A549 (cell line): ENCODE measurements around the gene GPR173. TPM values are rescaled to one million over a fixed set of nuclear protein-coding genes. Genes with fewer than 3 reads are reported as not detected.

Source experiments
- ATAC-seq, 2 experiments: fragments of 200-7000 bp in 1 of 2; fragments of >200 bp in 1 of 2; cut with Nextera tagmentation in 1 of 2; cut with Tn5 transposase in 1 of 2; 3 replicates each; pipeline versions ENCODE4 v1.8.0 to v1.9.1; 2018 to 2020; ENCODE audit warnings: mild to moderate bottlenecking in 1 of 2, moderate library complexity in 1 of 2
- CTCF ChIA-PET: fragments of 300-600 bp; sonication (Branson Sonifier 250); formaldehyde crosslinking; extraction: SDS; loops from one replicate; lab custom pipeline; 2021; ENCODE audit warnings: antibody characterized with exemption, inconsistent platforms; lab: Yijun Ruan, JAX
- POLR2A ChIA-PET: fragments of 350-600 bp; formaldehyde crosslinking; extraction: SDS; loops from one replicate; lab custom pipeline; 2021; ENCODE audit warnings: antibody characterized with exemption, inconsistent platforms; lab: Yijun Ruan, JAX
- DNase-seq, 2 experiments: peaks; one replicate each; pipeline versions ENCODE4 v3.0.0 to v3.0.0-alpha.2; 2011 to 2016; ENCODE audit warnings: low read depth in 1 of 2, low spot score in 1 of 2
- FAIRE-seq: peaks from 2 replicates; lab custom pipeline; 2011; peaks lifted over from hg19 to GRCh38; lab: Jason Lieb, UNC
- H3K27ac ChIP-seq, 2 experiments: fragments of >200 bp; sonication (Bioruptor Twin); formaldehyde crosslinking; 3 replicates each; pipeline ENCODE4 v1.5.1; 2016 to 2017
- H3K4me1 ChIP-seq: fragments of >200 bp; sonication (Bioruptor Twin); formaldehyde crosslinking; 3 replicates; pipeline ENCODE4 v1.6.1; 2016
- H3K4me2 ChIP-seq: fragments of >200 bp; sonication (Bioruptor Twin); formaldehyde crosslinking; 3 replicates; pipeline ENCODE4 v1.6.1; 2016
- H3K4me3 ChIP-seq: fragments of >200 bp; sonication (Bioruptor Twin); formaldehyde crosslinking; 3 replicates; pipeline ENCODE4 v1.5.1; 2016
- H3K9me3 ChIP-seq: fragments of >200 bp; sonication (Bioruptor Twin); formaldehyde crosslinking; 3 replicates; pipeline ENCODE4 v1.6.1; 2016
- CBX2 ChIP-seq: fragments of 200-600 bp; sonication (generic); IDR thresholded peaks from 2 replicates; pipeline ENCODE4 v1.6.1; 2016; ENCODE audit warnings: low read depth, mild to moderate bottlenecking, borderline replicate concordance
- CBX8 ChIP-seq: fragments of 200-600 bp; sonication (generic); IDR thresholded peaks from 2 replicates; pipeline ENCODE4 v1.6.1; 2016
- CEBPB ChIP-seq, 2 experiments: fragments of >200 bp in 1 of 2; sonication (Bioruptor Twin) in 1 of 2; formaldehyde crosslinking in 1 of 2; IDR thresholded peaks; 2 replicates each; pipeline ENCODE4 v1.6.1; 2012 to 2016
- CHD2 ChIP-seq: fragments of 150-350 bp; IDR thresholded peaks from 2 replicates; pipeline ENCODE4 v1.6.1; 2014; ENCODE audit warnings: low read length; ENCODE audit not compliant: partially characterized antibody
- EHMT2 ChIP-seq: fragments of 200-600 bp; sonication (generic); IDR thresholded peaks from 2 replicates; pipeline ENCODE4 v1.6.1; 2016; ENCODE audit warnings: antibody characterized with exemption, low read depth, mild to moderate bottlenecking, moderate library complexity
- FOSB ChIP-seq: fragments of 250-450 bp; sonication (Bioruptor Pico); IDR thresholded peaks from 2 replicates; pipeline ENCODE4 v1.5.0; 2020; ENCODE audit warnings: mild to moderate bottlenecking, moderate library complexity
- HOXA7 ChIP-seq: fragments of 250-450 bp; sonication (Bioruptor Pico); IDR thresholded peaks from 2 replicates; pipeline ENCODE4 v1.5.0; 2020; ENCODE audit warnings: mild to moderate bottlenecking, moderate library complexity
- JUN ChIP-seq, 2 experiments: fragments of >200 bp; sonication (Bioruptor Twin); formaldehyde crosslinking; IDR thresholded peaks; 2 replicates in 1 of 2; 3 replicates in 1 of 2; pipeline ENCODE4 v1.6.1; 2016 to 2017
- JUNB ChIP-seq: fragments of >200 bp; sonication (Bioruptor Twin); formaldehyde crosslinking; IDR thresholded peaks from 2 replicates; pipeline ENCODE4 v1.6.1; 2016
- KDM5A ChIP-seq: fragments of 200-600 bp; sonication (generic); IDR thresholded peaks from 2 replicates; pipeline ENCODE4 v1.6.1; 2016; ENCODE audit warnings: antibody characterized with exemption, mild to moderate bottlenecking
- MAZ ChIP-seq: fragments of 150-350 bp; IDR thresholded peaks from 2 replicates; pipeline ENCODE4 v1.6.1; 2014; ENCODE audit warnings: antibody characterized with exemption, low read depth, low read length, borderline replicate concordance
- NPAS2 ChIP-seq: fragments of 250-450 bp; sonication (Bioruptor Pico); IDR thresholded peaks from 2 replicates; pipeline ENCODE4 v1.8.0; 2022; ENCODE audit warnings: mild to moderate bottlenecking, moderate library complexity, borderline replicate concordance
- POLR2AphosphoS2 ChIP-seq: conservative IDR thresholded peaks from 2 replicates; pipeline ENCODE4 v1.6.1; 2012; ENCODE audit warnings: low read length, improper control_type of control experiment, inconsistent platforms
- RARB ChIP-seq: fragments of 250-450 bp; sonication (Bioruptor Pico); IDR thresholded peaks from 2 replicates; pipeline ENCODE4 v1.8.0; 2021; ENCODE audit warnings: mild to moderate bottlenecking, moderate library complexity
- SREBF2 ChIP-seq: fragments of 450-650 bp; IDR thresholded peaks from 2 replicates; pipeline ENCODE4 v1.6.1; 2014; ENCODE audit warnings: mild to moderate bottlenecking, moderate library complexity
- ZC3H11A ChIP-seq: fragments of 450-650 bp; IDR thresholded peaks from 2 replicates; pipeline ENCODE4 v1.6.1; 2014; ENCODE audit warnings: antibody characterized with exemption, mild to moderate bottlenecking
- ZSCAN20 ChIP-seq: fragments of 250-450 bp; sonication (Bioruptor Pico); IDR thresholded peaks from 2 replicates; pipeline ENCODE4 v1.8.0; 2022; ENCODE audit warnings: mild to moderate bottlenecking, moderate library complexity
- WGBS: methylation state at CpG from one replicate; pipeline ENCODE4 v1.1.6; 2017; ENCODE audit errors: missing lambda C conversion rate; 5-methylcytosine and 5-hydroxymethylcytosine counted together
- polyA plus RNA-seq, 4 experiments: library from polyadenylated mRNA; depleted of rRNA in 3 of 4; stranded (reverse); fragments of >200 nt; fragmentation: RNase III in 1 of 4; extraction: RNeasy Plus Mini Kit Qiagen cat#74134 plus additional on column Dnase treatment in 1 of 4; gene quantifications; 2 replicates in 3 of 4; 3 replicates in 1 of 4; pipeline ENCODE4 v1.2.3, GENCODE V29; 2011 to 2017
- TF ChIP-seq, protein P1 (sequence below): fragments of >200 bp; sonication (Bioruptor Twin); formaldehyde crosslinking; IDR thresholded peaks from 3 replicates; pipeline ENCODE4 v1.5.1; 2016
- TF ChIP-seq, protein P2 (sequence below): fragments of 200-600 bp; sonication (generic); IDR thresholded peaks from 2 replicates; pipeline ENCODE4 v1.6.1; 2016; ENCODE audit warnings: antibody characterized with exemption, mild to moderate bottlenecking, moderate library complexity
- TF ChIP-seq, protein P3 (sequence below): IDR thresholded peaks from 2 replicates; pipeline ENCODE4 v1.6.1; 2012; ENCODE audit warnings: low read depth, borderline replicate concordance

Gene GPR173
- polyA plus RNA-seq, 2 of the 4 experiments (the other 2 are of a cell fraction): 0.03 TPM; not detected in 1

DNA sequence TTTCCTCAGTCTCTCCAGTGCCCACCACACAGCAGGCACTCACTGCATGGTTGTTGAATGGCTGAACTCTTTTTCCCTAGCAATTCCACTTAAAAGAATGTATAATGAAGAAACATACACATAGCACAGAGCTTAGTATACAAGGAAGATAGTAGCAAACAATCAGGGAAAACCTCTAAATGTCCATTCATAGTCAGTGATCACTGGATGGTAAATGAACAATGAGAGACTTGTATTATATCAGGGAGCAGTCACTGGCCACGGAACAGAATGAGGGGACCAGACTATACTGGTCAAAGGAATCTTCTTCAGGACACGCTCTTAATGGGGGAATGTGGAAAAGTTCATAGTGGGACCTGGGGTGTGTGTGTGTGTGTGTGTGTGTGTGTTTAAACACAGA, 46.6 kb upstream of the GPR173 start:
- no peak for TF ChIP-seq KDM5A
- TF ChIP-seq JUNB: no peak
- TF ChIP-seq CHD2: no peak
- no peak for TF ChIP-seq JUN (IDR thresholded peaks at IDR 0.05)
- TF ChIP-seq, protein P1, sequence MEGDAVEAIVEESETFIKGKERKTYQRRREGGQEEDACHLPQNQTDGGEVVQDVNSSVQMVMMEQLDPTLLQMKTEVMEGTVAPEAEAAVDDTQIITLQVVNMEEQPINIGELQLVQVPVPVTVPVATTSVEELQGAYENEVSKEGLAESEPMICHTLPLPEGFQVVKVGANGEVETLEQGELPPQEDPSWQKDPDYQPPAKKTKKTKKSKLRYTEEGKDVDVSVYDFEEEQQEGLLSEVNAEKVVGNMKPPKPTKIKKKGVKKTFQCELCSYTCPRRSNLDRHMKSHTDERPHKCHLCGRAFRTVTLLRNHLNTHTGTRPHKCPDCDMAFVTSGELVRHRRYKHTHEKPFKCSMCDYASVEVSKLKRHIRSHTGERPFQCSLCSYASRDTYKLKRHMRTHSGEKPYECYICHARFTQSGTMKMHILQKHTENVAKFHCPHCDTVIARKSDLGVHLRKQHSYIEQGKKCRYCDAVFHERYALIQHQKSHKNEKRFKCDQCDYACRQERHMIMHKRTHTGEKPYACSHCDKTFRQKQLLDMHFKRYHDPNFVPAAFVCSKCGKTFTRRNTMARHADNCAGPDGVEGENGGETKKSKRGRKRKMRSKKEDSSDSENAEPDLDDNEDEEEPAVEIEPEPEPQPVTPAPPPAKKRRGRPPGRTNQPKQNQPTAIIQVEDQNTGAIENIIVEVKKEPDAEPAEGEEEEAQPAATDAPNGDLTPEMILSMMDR: no peak
- Histone ChIP-seq H3K4me3 (no peak overlapping the region), H3K4me1 (no peaks in the 10 kb centered on the region), H3K4me2 (no peak overlapping the region), H3K27ac (no peak overlapping the region), H3K9me3 (no peaks in the 10 kb centered on the region)
- WGBS: 68% methylated on average over 2 of the region's 2 CpGs
- FAIRE-seq (peak; percentile 93), ATAC-seq (no peak), DNase-seq (no peak)
- POLR2A ChIA-PET: no interaction called here
- CTCF ChIA-PET: interaction anchor here (0.7 kb wide), 1 partner anchor 12 kb away, joined by 3 read pairs; no protein-coding TSS in a partner anchor

DNA sequence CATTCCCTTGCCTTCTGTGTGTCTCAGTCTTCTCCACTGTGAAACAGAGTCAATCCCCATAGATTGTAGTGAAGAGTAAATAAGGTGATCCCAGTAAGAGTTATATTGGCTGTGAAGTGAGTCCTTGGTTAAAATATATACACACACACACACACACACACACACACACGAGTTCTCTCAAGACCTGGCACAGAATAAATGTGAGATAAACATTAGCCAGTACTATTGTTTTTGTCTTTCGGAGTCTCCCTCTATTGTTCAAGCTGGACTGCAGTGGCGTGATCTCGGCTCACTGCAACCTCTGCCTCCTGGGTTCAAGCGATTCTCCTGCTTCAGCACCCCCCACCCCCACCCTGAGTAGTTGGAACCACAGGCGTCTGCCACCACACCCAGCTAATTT, 45.5 kb upstream of the GPR173 start:
- Histone ChIP-seq H3K4me3 (no peak overlapping the region), H3K27ac (no peak overlapping the region), H3K4me2 (no peak overlapping the region), H3K9me3 (no peaks in the 10 kb centered on the region), H3K4me1 (no peaks in the 10 kb centered on the region)
- WGBS: 55% methylated on average over 5 of the region's 6 CpGs
- DNase-seq: no peak
- ChIA-PET POLR2A (interaction anchor here (0.6 to 1.4 kb wide), 2 partner anchors 79 to 1250 kb away, joined by 4 to 5 read pairs; partner anchors contain the start of gene TSPYL2), CTCF (interaction anchor here (0.7 to 4.5 kb wide), 3 partner anchors 8 to 83 kb away, joined by 3 to 17 read pairs (median 8); no protein-coding TSS in a partner anchor)
- no peak for TF ChIP-seq CBX2
- TF ChIP-seq EHMT2: no peak
- no peak for TF ChIP-seq CEBPB (IDR thresholded peaks at IDR 0.05)
- TF ChIP-seq, protein P2, sequence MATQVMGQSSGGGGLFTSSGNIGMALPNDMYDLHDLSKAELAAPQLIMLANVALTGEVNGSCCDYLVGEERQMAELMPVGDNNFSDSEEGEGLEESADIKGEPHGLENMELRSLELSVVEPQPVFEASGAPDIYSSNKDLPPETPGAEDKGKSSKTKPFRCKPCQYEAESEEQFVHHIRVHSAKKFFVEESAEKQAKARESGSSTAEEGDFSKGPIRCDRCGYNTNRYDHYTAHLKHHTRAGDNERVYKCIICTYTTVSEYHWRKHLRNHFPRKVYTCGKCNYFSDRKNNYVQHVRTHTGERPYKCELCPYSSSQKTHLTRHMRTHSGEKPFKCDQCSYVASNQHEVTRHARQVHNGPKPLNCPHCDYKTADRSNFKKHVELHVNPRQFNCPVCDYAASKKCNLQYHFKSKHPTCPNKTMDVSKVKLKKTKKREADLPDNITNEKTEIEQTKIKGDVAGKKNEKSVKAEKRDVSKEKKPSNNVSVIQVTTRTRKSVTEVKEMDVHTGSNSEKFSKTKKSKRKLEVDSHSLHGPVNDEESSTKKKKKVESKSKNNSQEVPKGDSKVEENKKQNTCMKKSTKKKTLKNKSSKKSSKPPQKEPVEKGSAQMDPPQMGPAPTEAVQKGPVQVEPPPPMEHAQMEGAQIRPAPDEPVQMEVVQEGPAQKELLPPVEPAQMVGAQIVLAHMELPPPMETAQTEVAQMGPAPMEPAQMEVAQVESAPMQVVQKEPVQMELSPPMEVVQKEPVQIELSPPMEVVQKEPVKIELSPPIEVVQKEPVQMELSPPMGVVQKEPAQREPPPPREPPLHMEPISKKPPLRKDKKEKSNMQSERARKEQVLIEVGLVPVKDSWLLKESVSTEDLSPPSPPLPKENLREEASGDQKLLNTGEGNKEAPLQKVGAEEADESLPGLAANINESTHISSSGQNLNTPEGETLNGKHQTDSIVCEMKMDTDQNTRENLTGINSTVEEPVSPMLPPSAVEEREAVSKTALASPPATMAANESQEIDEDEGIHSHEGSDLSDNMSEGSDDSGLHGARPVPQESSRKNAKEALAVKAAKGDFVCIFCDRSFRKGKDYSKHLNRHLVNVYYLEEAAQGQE: no peak
- TF ChIP-seq ZC3H11A: no peak
- no peak for TF ChIP-seq POLR2AphosphoS2
- no peak for TF ChIP-seq MAZ
- TF ChIP-seq SREBF2: no peak
- no peak for TF ChIP-seq ZSCAN20
- TF ChIP-seq FOSB: no peak
- TF ChIP-seq, protein P1: no peak
- TF ChIP-seq, protein P3, sequence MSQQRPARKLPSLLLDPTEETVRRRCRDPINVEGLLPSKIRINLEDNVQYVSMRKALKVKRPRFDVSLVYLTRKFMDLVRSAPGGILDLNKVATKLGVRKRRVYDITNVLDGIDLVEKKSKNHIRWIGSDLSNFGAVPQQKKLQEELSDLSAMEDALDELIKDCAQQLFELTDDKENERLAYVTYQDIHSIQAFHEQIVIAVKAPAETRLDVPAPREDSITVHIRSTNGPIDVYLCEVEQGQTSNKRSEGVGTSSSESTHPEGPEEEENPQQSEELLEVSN: no peak
- TF ChIP-seq CBX8: no peak
- no peak for TF ChIP-seq CHD2
- TF ChIP-seq HOXA7 (CRISPR knock-in tag): no peak
- TF ChIP-seq RARB (CRISPR knock-in tag): no peak
- no peak for TF ChIP-seq NPAS2
- no peak for ATAC-seq
- no peak for FAIRE-seq
